NCI-H345 treated with DMSO at 0.1 percent for 48 hours (cell line): ENCODE results near the gene LHX2.
"Not testable (repeated sequence)": the region's sequence is repeated elsewhere in the genome, so short reads cannot be mapped to it uniquely, and the experiment has no call there.

Experiments
- DNase-seq: peaks from one replicate; lab custom pipeline; 2025; ENCODE audit not compliant: unreplicated experiment; lab: John Stamatoyannopoulos, UW

The LHX2 gene

GRCh38 chr9:124011460-124012301, at the start of gene LHX2:
TSS of gene LHX2 (plus strand) at chr9:124011768. CDS start at chr9:124012349, 581 bp downstream.
- peak; percentile 57 for DNase-seq

- no peak for DNase-seq
Observed at GRCh38 chr9:123964761-123965160, 46.8 kb upstream of the LHX2 start.

- DNase-seq: no peak
Observed at GRCh38 chr9:123965801-123966686, 45.5 kb upstream of the LHX2 start.

- DNase-seq: no peak
Observed at GRCh38 chr9:123967323-123967722, 44.2 kb upstream of the LHX2 start.

GRCh38 chr9:123972618-123973017, 39.0 kb upstream of the LHX2 start:
- DNase-seq: no peak

- DNase-seq: no peak
Observed at GRCh38 chr9:123973590-123974223, 37.9 kb upstream of the LHX2 start.

GRCh38 chr9:123974471-123974870, 37.1 kb upstream of the LHX2 start:
- DNase-seq: no peak

GRCh38 chr9:123975871-123976270, 35.7 kb upstream of the LHX2 start:
- DNase-seq: no peak

GRCh38 chr9:123976579-123976978, 35.0 kb upstream of the LHX2 start:
- DNase-seq: not testable (repeated sequence)

GRCh38 chr9:123978981-123979380, 32.6 kb upstream of the LHX2 start:
- no peak for DNase-seq

GRCh38 chr9:123982535-123982934, 29.0 kb upstream of the LHX2 start:
- DNase-seq: no peak

- no peak for DNase-seq
Observed at GRCh38 chr9:123983047-123983446, 28.5 kb upstream of the LHX2 start.

GRCh38 chr9:123984802-123985201, 26.8 kb upstream of the LHX2 start:
- no peak for DNase-seq

GRCh38 chr9:123985869-123986268, 25.7 kb upstream of the LHX2 start:
- no peak for DNase-seq

GRCh38 chr9:123990427-123990826, 21.1 kb upstream of the LHX2 start:
- no peak for DNase-seq

- DNase-seq: not testable (repeated sequence)
Observed at GRCh38 chr9:123992679-123993078, 18.9 kb upstream of the LHX2 start.

GRCh38 chr9:123996731-123997421, 14.7 kb upstream of the LHX2 start:
- no peak for DNase-seq

GRCh38 chr9:123997665-123998277, 13.8 kb upstream of the LHX2 start:
- no peak for DNase-seq

- no peak for DNase-seq
Observed at GRCh38 chr9:123998278-123998925, 13.2 kb upstream of the LHX2 start.
